ENCODE measurements around the gene CCDC137. TPM values are rescaled to one million over a fixed set of nuclear protein-coding genes. Genes with fewer than 3 reads are reported as not detected.

CCDC137 gene
- total RNA-seq, 2 experiments from 2014 or later = 39.4 to 61.4 TPM

GRCh38 chr17:81621494-81622130 lies 44.9 kb upstream of the CCDC137 start:
- POLR2A ChIA-PET = no interaction called here
- CTCF ChIA-PET (ENCODE audit: unreplicated experiment) = no interaction called here
- peaks cover 87% of the 10 kb centered on the region for H3K36me3 ChIP-seq (ENCODE audit: insufficient read depth, low read length)

DNA sequence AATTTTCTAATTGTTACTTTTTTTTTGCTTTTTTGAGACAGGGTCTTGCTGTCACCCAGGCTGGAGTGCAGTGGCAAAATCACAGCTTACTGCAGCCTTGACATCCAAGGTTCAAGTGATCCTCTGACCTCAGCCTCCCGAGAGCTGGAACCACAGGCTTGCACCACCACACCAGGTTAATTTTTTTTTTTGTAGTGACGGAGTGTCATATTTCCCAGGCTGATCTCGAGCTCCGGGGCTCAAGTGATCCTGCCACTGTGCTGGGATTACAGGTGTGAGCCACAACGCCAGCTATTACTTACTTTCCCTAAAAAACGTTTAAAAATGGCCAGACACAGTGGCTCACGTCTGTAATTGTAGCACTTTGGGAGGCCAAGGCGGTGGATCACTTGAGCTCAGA lies 36.3 kb upstream of the CCDC137 start:
- H3K36me3 ChIP-seq (ENCODE audit: insufficient read depth, low read length) = peaks cover 84% of the 10 kb centered on the region
- intact Hi-C loops (cut with micrococcal nuclease; ENCODE audit: unreplicated experiment) = no loop called here
- no TSS peak for BruUV-seq (replicated peaks)
- no peak overlapping the region for H2AFZ ChIP-seq (ENCODE audit: low read length)
- peaks cover 2% of the 10 kb centered on the region for H3K4me1 ChIP-seq (ENCODE audit: insufficient read depth, low read length, poor library complexity, severe bottlenecking)
- DNase-seq (ENCODE audit: low spot score) = no peak
- H4K20me1 ChIP-seq (ENCODE audit: insufficient read depth, low read length) = peaks cover 2% of the 10 kb centered on the region; the same call in 1 of the 2 replicates
- TF ChIP-seq CTCF (conservative IDR thresholded peaks at IDR 0.05; ENCODE audit: low read length) (no peak), EZH2phosphoT487 (IDR thresholded peaks at IDR 0.05; ENCODE audit: borderline replicate concordance, low read depth, low read length) (no peak)
- H3K79me2 ChIP-seq (ENCODE audit: insufficient read depth, low read depth, low read length) = peaks cover 36% of the 10 kb centered on the region
- no peaks in the 10 kb centered on the region for H3K9me3 ChIP-seq (ENCODE audit: low read length)
- H3K4me3 ChIP-seq (ENCODE audit: low read depth, low read length, poor library complexity, severe bottlenecking) = no peak overlapping the region
- CTCF ChIA-PET (ENCODE audit: unreplicated experiment) = no interaction called here
- H3K27ac ChIP-seq (ENCODE audit: low read depth, low read length, poor library complexity, severe bottlenecking) = no peak overlapping the region
- H3K9me2 ChIP-seq (ENCODE audit: insufficient read depth, low read length) = no peaks in the 10 kb centered on the region
- POLR2A ChIA-PET = no interaction called here
- H3K4me2 ChIP-seq (ENCODE audit: low read length) = no peak overlapping the region

More at GRCh38 chr17:81621494-81622130, 44.9 kb upstream of the CCDC137 start:
- H3K9me2 ChIP-seq (ENCODE audit: insufficient read depth, low read length) = no peaks in the 10 kb centered on the region
- no peaks in the 10 kb centered on the region for H4K20me1 ChIP-seq (ENCODE audit: insufficient read depth, low read length)
- TF ChIP-seq CTCF (conservative IDR thresholded peaks at IDR 0.05; ENCODE audit: low read length) (no peak), EZH2phosphoT487 (IDR thresholded peaks at IDR 0.05; ENCODE audit: borderline replicate concordance, low read depth, low read length) (no peak)
- DNase-seq (ENCODE audit: low spot score) = no peak
- no TSS peak for BruUV-seq (replicated peaks)
- H3K79me2 ChIP-seq (ENCODE audit: insufficient read depth, low read depth, low read length) = 0 out of 2 replicates have a peak, but pooled peaks cover 6% of the 10 kb centered on the region
- no peaks in the 10 kb centered on the region for H3K4me1 ChIP-seq (ENCODE audit: insufficient read depth, low read length, poor library complexity, severe bottlenecking)
- no peak overlapping the region for H3K4me3 ChIP-seq (ENCODE audit: low read depth, low read length, poor library complexity, severe bottlenecking)
- no peak overlapping the region for H2AFZ ChIP-seq (ENCODE audit: low read length)
- intact Hi-C loops (cut with micrococcal nuclease; ENCODE audit: unreplicated experiment) = no loop called here
- no peaks in the 10 kb centered on the region for H3K9me3 ChIP-seq (ENCODE audit: low read length)
- H3K4me2 ChIP-seq (ENCODE audit: low read length) = no peak overlapping the region
- no peak overlapping the region for H3K27ac ChIP-seq (ENCODE audit: low read depth, low read length, poor library complexity, severe bottlenecking)

DNA sequence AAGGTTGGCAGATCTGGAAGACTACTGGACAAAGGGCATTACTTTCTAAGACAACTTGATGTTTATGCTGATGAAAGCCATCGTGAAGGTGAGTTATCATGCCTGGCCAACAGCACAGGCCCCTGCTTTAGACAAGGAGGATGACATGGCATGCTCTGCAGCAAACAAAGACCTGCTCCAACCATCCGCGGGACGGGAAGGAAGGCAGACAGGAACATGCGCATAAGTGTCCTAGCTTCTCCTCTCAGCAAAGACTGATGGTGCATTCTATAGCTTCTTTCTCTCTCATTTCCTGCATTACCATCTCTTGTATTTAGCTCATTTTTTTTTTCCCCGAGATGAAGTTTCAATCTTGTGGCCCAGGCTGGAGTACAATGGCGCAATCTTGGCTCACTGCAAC lies 35.1 kb upstream of the CCDC137 start:
- H3K9me2 ChIP-seq (ENCODE audit: insufficient read depth, low read length) = no peaks in the 10 kb centered on the region
- no peak for DNase-seq (ENCODE audit: low spot score)
- no peak overlapping the region for H3K27ac ChIP-seq (ENCODE audit: low read depth, low read length, poor library complexity, severe bottlenecking)
- no peak overlapping the region for H2AFZ ChIP-seq (ENCODE audit: low read length)
- ChIA-PET POLR2A (no interaction called here), CTCF (ENCODE audit: unreplicated experiment) (no interaction called here)
- no TSS peak for BruUV-seq (replicated peaks)
- H3K9me3 ChIP-seq (ENCODE audit: low read length) = no peaks in the 10 kb centered on the region
- peaks cover 72% of the 10 kb centered on the region for H3K36me3 ChIP-seq (ENCODE audit: insufficient read depth, low read length)
- H3K4me1 ChIP-seq (ENCODE audit: insufficient read depth, low read length, poor library complexity, severe bottlenecking) = peaks cover 10% of the 10 kb centered on the region
- TF ChIP-seq CTCF (conservative IDR thresholded peaks at IDR 0.05; ENCODE audit: low read length) = no peak
- TF ChIP-seq EZH2phosphoT487 (IDR thresholded peaks at IDR 0.05; ENCODE audit: borderline replicate concordance, low read depth, low read length) = no peak
- no peak overlapping the region for H3K4me2 ChIP-seq (ENCODE audit: low read length)
- peaks cover 48% of the 10 kb centered on the region for H3K79me2 ChIP-seq (ENCODE audit: insufficient read depth, low read depth, low read length)
- intact Hi-C loops (cut with micrococcal nuclease; ENCODE audit: unreplicated experiment) = no loop called here
- peaks cover 13% of the 10 kb centered on the region; the same call in 1 of the 2 replicates for H4K20me1 ChIP-seq (ENCODE audit: insufficient read depth, low read length)
- H3K4me3 ChIP-seq (ENCODE audit: low read depth, low read length, poor library complexity, severe bottlenecking) = no peak overlapping the region

All from OCI-LY7 (cell line).